HG02943 (cell line): ENCODE results near the gene BIRC6.
"Not testable (repeated sequence)": the region's sequence is repeated elsewhere in the genome, so short reads cannot be mapped to it uniquely, and the experiment has no call there.

Source experiments
- ATAC-seq: cut with Tn5 transposase; IDR thresholded peaks from one replicate; pipeline ENCODE4 v1.9.1; 2021; ENCODE audit warnings: mild to moderate bottlenecking, low read depth, moderate library complexity; ENCODE audit not compliant: unreplicated experiment

Gene BIRC6

DNA sequence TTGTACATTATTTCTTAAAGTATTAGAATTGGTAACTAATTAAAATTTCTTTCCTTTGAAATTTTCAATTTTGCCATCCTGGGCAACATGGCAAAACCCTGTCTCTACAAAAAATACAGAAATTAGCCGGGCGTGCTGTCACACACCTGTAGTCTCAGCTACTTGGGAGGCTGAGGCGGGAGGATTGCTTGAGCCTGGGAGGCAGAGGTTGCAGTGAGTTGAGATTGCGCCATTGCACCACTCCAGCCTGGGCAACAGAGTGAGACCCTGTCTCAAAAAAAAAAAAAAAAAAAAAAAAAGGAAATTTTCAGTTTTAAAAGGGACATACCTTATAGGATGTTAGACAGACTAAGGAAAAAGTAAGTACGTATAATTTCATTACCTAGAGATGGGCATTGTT, 14.1 kb downstream of the BIRC6 start:
- ATAC-seq: not testable (repeated sequence)

DNA sequence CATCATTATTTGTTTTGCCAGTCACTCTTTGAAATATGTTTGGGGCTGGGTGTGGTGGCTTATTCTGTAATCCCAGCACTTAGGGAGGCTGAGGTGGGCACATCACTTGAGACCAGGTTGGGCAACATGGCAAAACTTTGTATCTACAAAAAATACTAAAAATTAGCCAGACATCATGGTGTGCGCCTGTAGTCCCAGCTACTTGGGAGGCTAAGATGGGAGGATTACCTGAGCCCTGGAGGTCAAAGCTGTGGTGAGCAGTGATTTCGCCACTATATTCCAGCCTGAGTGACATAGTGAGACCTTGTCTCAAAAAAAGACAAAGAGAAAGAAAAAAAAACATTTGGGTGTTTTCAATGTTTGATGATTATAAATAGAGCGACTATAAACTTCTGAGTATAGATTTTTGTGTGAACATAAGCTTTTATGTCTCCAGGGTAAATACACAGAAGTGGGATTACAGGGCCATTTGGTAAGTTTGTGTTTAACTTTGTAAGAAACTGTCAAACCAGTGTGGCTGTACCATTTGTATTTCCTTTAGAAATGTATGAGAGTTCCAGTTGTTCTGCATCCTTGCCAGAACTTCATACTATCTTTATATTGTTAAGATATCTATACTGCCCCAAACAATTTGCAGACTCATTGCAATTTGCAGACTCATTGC, 15.8 kb downstream of the BIRC6 start:
- ATAC-seq: no peak

DNA sequence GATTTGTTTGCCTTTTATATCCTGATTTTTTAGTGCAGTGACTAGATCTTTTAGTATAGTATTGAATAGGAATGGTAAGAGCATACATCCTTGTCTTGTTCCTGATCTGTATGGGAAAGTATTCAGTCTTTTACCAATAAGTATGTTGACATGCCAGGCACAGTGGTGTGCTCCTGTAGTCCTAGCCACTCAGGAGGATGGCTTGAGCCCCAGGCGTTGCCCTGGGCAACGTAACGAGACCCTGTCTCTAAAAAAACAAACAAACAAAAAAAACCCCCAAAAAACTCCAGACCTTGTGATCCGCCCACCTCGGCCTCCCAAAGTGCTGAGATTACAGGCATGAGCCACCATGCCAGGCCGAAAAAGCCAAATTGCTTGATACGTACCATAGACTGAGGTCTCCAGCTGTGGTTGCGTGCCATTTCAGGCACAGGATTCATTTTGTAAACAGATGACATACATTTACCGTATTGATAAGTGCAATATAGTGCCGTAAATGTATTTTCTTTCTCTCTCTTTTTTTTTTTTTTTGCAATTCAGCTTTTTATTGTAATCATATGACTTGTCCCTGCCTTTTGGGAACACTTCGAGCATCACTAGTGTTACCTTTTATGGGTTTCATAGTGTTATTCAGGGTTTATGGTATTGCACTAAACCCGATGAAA, 18.5 kb downstream of the BIRC6 start:
- no peak for ATAC-seq

- no peak for ATAC-seq
These were observed 19.9 kb downstream of the BIRC6 start for GRCh38 chr2:32376756-32377155.

GRCh38 chr2:32377928-32378327, 21.1 kb downstream of the BIRC6 start:
- ATAC-seq: no peak

- no peak for ATAC-seq
These were observed 22.5 kb downstream of the BIRC6 start for GRCh38 chr2:32379352-32379751.

DNA sequence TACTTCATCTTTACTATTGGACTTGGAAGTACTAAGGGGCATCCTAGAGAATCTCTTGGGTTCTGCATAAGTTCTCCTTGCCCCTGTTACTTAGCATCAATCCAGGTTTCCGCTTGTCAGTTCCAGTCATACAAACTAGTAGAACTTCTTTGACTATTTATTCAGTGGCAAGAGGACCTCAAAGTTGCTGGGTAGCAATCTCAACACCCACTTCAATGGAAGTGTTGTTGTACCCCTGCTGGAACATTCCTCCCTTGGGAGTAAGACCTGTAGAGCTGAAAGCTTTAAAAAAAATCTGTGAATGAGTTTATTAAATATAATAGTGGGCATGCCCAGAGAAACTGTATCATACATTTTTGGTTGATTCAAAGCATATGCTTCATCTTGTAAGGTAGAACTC, 27.0 kb downstream of the BIRC6 start:
- ATAC-seq: no peak

- ATAC-seq: no peak
These were observed 27.7 kb downstream of the BIRC6 start for GRCh38 chr2:32384529-32384928.

- no peak for ATAC-seq
These were observed 29.9 kb downstream of the BIRC6 start for GRCh38 chr2:32386739-32387138.

DNA sequence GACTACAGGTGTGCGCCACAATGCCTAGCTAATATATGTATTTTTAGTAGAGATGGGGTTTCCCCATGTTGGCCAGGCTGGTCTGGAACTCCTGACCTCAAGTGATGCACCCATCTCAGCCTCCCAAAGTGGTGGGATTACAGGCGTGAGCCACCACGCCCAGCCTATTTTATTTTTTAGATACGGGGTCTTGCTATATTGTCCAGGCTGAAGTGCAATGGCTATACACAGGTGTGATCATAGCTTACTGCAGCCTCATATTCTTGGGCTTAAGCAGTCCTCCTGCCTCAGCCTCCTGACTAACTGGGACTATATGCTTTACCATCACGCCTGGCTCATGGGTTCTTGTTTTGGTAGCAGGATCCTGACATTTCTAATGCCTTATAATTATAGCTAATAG, 42.4 kb downstream of the BIRC6 start:
- no peak for ATAC-seq

- no peak for ATAC-seq
These were observed 45.3 kb downstream of the BIRC6 start for GRCh38 chr2:32402091-32402490.

GRCh38 chr2:32403782-32404181, 47.0 kb downstream of the BIRC6 start:
- ATAC-seq: no peak

DNA sequence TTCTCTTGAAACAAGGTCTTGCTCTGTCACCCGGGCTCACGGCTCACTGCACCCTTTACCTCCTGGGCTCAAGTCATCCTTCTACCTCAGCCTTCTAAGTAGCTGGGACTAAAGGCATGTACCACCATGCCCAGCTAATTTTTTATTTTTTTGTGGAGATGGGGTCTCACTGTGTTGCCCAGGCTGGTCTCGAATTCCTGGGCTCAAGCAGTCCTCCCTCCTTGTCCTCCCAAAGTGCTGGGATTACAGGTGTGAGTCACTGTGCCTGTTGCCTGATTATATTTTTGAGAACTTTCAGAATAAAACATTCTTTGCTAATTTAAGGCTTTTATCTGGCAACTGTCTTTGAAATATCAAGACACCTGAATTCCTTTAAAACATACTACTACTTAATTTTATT, 47.9 kb downstream of the BIRC6 start:
- no peak for ATAC-seq

GRCh38 chr2:32416519-32416918, 59.7 kb downstream of the BIRC6 start:
- no peak for ATAC-seq

DNA sequence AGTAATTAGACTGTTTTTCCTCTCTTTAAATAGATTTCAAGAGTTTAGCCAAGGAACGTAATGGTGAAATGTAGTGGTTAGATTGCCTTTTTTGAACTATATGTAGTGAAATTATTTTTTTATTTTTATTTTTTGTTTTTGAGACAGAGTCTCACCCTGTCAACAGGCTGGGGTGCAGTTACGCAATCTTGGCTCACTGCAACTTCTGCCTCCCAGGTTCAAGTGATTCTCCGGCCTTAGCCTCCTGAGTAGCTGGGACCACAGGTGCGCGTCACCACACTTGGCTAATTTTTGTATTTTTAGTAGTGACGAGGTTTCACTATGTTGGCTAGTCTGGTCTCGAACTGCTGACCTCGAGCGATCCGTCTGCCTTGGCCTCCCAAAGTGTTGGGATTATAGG, 60.8 kb downstream of the BIRC6 start:
- no peak for ATAC-seq

- ATAC-seq: no peak
These were observed 62.0 kb downstream of the BIRC6 start for GRCh38 chr2:32418778-32419177.

- no peak for ATAC-seq
These were observed 65.3 kb downstream of the BIRC6 start for GRCh38 chr2:32422133-32422532.

DNA sequence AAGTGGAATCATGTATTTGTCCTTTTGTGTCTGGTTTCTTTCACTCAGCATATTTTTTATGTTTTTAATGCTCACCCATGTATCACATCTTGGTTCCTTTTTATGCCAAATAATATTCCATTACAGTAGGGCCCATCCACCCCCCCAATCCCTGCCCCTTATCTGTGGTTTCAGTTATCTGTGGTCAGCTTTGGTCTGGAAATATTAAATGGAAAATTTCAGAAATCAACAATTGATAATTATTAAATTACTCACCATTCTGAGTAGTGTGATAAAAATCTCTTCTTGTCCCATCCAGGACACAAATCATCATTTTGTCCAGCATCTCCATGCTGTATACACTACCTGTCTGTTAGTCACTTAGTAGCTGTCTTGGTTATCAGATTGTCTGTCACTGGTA, 66.7 kb downstream of the BIRC6 start:
- no peak for ATAC-seq

DNA sequence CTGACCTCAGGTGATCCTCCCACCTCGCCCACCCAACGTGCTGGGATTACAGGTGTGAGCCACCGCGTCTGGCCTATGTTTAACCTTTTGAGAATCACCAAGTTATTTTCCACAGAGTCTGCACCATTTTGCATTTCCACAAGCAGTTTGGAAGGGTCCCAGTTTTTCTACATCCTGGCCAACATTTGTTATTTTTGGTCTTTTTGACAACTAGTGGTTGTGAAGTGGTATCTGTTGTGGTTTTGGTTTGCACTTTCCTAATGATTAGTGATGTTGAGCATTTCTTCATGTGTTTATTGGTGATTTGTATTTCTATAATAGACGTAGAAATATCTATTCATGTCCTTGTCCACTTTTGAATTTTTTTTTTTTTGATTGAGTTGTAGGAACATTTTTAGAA, 67.9 kb downstream of the BIRC6 start:
- no peak for ATAC-seq

- ATAC-seq: no peak
These were observed 68.9 kb downstream of the BIRC6 start for GRCh38 chr2:32425719-32426141.

GRCh38 chr2:32427672-32428610, 71.1 kb downstream of the BIRC6 start:
- no peak for ATAC-seq
